Measurements from ENCODE around the gene ATG13.
A peak's percentile ranks its signal among the peaks of the same experiment; 100 is the strongest.
"Not testable (repeated sequence)": the region's sequence is repeated elsewhere in the genome, so short reads cannot be mapped to it uniquely, and the experiment has no call there.

The ATG13 gene

DNA sequence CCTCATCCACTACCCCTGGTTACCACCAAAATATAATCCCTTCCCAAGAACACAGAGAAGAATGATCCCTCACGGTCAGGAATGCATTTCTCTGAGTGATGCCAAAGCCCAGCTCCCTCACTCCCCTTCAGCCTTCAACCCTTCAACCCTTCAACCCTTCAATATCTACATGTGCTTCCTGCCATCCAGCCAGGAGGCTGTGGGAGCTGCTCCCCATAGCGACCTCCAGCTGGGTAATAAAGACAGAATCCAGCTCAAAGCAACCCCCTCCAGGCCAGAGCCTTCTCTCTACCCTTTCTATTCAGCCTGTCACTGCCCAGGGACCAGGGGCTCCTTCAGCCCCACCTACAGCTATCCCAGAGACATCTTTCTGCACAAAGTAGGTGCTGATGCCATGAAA is 80.4 kb downstream of the ATG13 start:
- no peak for DNase-seq (ENCODE audit: low read depth)

GRCh38 chr11:46698597-46698996 is 81.2 kb downstream of the ATG13 start:
- no peak for DNase-seq (ENCODE audit: low read depth)

GRCh38 chr11:46700241-46701077 is 83.1 kb downstream of the ATG13 start, which contains the start of the genes ARHGAP1 and ZNF408:
Gene ARHGAP1 (minus strand): TSS chr11:46700619. CDS start chr11:46696107, 4,512 bp downstream.
Gene ZNF408 (plus strand): TSS chr11:46701031. CDS start chr11:46701048, 17 bp downstream.
- peak; percentile 98 for DNase-seq (ENCODE audit: low read depth)

DNA sequence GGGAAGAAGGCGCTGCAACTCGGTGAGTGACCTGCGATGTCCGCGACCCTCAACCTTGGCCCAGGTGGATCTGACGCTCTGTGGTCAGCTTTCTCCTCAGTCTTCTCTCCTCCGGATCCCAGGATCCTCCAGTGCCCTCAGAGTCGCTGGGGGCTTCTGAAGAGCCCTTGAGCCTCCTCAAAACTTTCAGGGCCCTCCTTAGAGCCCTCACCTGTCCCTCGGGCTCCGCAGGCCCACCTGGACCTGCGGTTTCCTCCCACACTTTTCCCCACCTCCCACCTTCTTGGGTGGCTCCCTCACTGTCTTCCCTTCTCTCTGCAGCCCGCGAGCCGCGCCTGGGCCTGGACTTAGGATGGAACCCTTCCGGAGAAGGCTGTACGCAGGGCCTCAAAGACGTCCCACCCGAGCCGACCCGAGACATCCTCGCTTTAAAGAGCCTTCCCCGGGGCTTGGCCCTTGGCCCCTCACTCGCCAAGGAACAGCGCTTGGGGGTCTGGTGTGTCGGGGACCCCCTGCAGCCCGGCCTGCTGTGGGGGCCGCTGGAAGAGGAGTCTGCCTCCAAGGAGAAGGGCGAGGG is 83.8 kb downstream of the ATG13 start:
- DNase-seq (ENCODE audit: low read depth): no peak

- no peak for DNase-seq (ENCODE audit: low read depth)
Observed at GRCh38 chr11:46705070-46705688, 87.8 kb downstream of the ATG13 start.

DNA sequence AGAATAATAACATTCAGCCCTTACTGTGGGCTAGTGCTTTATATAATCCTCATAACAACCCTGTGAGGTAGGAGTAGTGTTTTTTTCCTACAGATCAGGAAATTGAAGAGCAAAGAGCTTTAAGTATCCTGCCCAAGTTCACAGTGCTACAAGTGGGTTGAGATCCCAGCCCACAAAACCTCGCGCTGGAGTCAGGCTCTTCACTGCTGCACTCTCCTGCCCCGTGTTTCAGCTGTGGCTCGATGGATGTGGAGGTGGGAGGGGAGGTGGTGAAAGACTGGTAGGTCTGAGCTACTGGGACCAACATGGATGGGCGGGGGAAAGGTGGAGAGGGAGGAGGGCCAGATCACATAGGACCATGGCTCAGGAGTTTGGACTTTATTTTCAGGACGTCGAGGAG is 89.5 kb downstream of the ATG13 start:
- DNase-seq (ENCODE audit: low read depth): no peak

DNA sequence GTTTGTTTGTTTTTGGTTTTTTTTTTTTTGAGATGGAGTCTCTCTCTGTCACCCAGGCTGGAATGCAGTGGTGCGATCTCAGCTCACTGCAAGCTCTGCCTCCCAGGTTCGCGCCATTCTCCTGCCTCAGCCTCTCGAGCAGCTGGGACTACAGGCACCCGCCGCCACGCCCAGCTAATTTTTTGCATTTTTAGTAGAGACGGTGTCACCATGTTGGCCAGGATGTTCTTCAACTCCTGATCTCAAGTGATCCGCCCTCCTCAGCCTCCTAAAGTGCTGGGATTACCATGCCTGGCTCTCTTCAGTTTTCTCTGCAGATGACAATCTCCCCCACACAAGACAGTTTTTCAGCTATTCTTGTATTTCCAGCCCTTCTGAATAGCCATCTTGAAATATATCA is 92.0 kb downstream of the ATG13 start:
- not testable (repeated sequence) for DNase-seq (ENCODE audit: low read depth)

GRCh38 chr11:46710821-46711269 is 93.5 kb downstream of the ATG13 start:
- DNase-seq (ENCODE audit: low read depth): no peak

DNA sequence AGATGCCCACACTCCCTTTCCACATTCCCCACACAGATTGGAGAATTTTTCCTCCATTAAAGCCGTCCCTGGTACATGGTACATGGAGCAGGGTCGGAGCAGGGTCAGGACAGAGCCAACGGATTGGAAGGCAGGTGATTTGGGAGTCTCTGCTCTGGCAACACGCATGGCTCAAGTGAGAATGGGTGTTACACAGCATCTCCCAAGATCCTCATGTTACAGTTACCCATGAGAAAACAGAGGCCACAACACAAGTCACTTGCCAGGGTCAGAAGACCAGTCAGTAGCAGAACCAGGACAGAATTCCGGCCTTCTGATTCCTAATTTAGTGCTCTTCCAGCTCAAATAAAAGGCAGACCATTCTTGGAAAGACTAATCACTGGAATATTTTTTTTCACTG is 94.0 kb downstream of the ATG13 start:
- DNase-seq (ENCODE audit: low read depth): no peak

- DNase-seq (ENCODE audit: low read depth): no peak
Observed at GRCh38 chr11:46712874-46713576, 95.7 kb downstream of the ATG13 start.

GRCh38 chr11:46717825-46718154 is 100.4 kb downstream of the ATG13 start:
- DNase-seq (ENCODE audit: low read depth): not testable (repeated sequence)

- no peak for DNase-seq (ENCODE audit: low read depth)
Observed at GRCh38 chr11:46718155-46719019, 101.0 kb downstream of the ATG13 start.

GRCh38 chr11:46719048-46719542 is 101.7 kb downstream of the ATG13 start, which contains the start of gene F2:
Gene F2 (plus strand): TSS chr11:46719213. CDS start chr11:46719236, 23 bp downstream.
- DNase-seq (ENCODE audit: low read depth): no peak

DNA sequence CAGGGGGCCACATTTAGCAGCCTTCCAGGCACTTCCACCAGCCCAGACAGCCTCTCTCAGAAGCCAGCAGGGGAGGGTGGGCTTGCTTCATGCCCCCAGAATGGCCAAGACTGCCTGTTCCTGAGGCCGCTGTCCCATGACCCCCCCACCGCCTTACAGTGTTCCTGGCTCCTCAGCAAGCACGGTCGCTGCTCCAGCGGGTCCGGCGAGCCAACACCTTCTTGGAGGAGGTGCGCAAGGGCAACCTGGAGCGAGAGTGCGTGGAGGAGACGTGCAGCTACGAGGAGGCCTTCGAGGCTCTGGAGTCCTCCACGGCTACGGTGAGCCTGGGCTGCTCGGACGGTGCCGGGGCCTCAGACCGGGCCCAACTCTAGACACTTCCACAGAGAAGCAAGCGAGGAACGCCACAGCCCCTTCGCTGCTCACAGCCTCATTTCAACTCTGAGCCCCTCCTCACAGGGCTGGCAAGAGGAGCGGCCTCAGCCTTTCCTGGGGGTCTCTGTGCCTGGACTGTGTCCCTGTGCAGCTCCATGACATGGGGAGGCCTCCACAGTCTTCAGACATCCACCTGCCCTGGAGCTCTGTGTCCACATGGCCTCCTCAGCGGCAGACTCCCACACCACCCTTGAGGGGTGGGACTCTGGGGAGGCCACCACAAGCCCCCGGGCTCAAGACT is 102.3 kb downstream of the ATG13 start:
- no peak for DNase-seq (ENCODE audit: low read depth)

- DNase-seq (ENCODE audit: low read depth): no peak
Observed at GRCh38 chr11:46721286-46721685, 103.9 kb downstream of the ATG13 start.

DNA sequence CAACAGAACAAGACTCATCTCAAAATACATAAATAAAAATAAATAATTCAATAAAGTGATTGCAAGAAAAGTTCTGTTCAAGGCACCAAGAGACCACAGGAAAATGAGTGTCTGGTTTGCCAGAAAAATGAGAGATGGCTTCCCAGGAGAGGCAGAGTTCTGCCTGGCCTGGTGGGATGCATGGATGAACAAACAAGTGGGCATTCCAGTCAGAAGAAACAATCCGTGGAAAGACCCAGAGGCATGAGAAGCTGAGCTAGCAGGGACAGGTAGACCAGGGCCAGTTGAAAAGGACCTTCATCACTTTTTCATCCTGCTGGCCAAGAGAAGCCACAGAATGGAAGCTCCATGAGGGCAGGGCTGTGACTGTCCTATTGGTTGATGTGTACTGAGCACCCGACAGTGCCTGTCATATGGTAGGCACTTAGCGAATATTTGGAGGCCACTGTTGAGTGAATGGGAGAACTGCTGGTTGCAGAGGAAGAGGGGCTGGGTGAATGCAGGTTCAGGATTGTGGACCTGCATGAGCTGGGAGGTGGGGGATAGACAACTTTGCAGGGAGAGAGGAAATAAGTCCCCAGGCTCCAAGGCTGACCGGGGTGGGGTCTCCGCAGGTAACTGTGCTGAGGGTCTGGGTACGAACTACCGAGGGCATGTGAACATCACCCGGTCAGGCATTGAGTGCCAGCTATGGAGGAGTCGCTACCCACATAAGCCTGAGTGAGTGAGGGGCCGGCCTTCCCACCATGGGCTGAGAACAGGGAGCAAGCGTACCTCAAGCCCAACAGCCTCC is 105.4 kb downstream of the ATG13 start:
- no peak for DNase-seq (ENCODE audit: low read depth)

- no peak for DNase-seq (ENCODE audit: low read depth)
Observed at GRCh38 chr11:46723359-46723680, 106.0 kb downstream of the ATG13 start.

GRCh38 chr11:46724088-46724487 is 106.7 kb downstream of the ATG13 start:
- no peak for DNase-seq (ENCODE audit: low read depth)

All from activated T-cell treated with anti-CD3 and anti-CD28 coated beads for 48 hours (primary cell).